Hair follicular keratinocyte (primary cell): Measurements from ENCODE around the gene YBX3. TPM values are rescaled to one million over a fixed set of nuclear protein-coding genes. Genes with fewer than 3 reads are reported as not detected.

Experiments used
- total RNA-seq: library from RNA; depleted of rRNA; stranded (reverse); fragments of >200 nt; gene quantifications from 2 replicates; pipeline ENCODE4 v1.2.3, GENCODE V29; 2015

YBX3 gene
- 318 and 422 TPM in 2 replicates for total RNA-seq

GRCh38 chr12:10722905-10723746 lies at the start of gene YBX3:
YBX3 (minus strand) TSS chr12:10723323; CDS start chr12:10723111, 212 bp downstream.

GRCh38 chr12:10673659-10674384 lies 49.3 kb downstream of the YBX3 start, which contains the start of gene STYK1:
STYK1 (minus strand) TSS chr12:10674052; CDS start chr12:10634618, 39,434 bp downstream.

Other genes starting within 250 kb of the YBX3 start
- 4.6 and 7.0 TPM in 2 replicates for gene EIF2S3B, start 217.4 kb downstream of the YBX3 start, total RNA-seq
- 14.4 and 15.3 TPM in 2 replicates for gene MAGOHB, start 109.7 kb downstream of the YBX3 start, total RNA-seq
- gene STYK1, start 49.3 kb downstream of the YBX3 start, total RNA-seq, result 1.2 and 2.1 TPM in 2 replicates
- gene TAS2R7, start 79.3 kb upstream of the YBX3 start, total RNA-seq, result not detected in 2 replicates
- not detected in 2 replicates for gene TAS2R8, start 84.0 kb upstream of the YBX3 start, total RNA-seq
- not detected in 2 replicates for gene TAS2R9, start 86.8 kb upstream of the YBX3 start, total RNA-seq
- gene TAS2R10, start 103.0 kb upstream of the YBX3 start, total RNA-seq, result 0.31 TPM in 1 of 2 replicates, not detected in the other
- gene PRR4, start 126.2 kb upstream of the YBX3 start, total RNA-seq, result 0.31 TPM in 1 of 2 replicates, not detected in the other
- gene PRH1, start 160.9 kb upstream of the YBX3 start, total RNA-seq, result 0.76 and 9.7 TPM in 2 replicates
- gene TAS2R13, start 186.2 kb upstream of the YBX3 start, total RNA-seq, result not detected in 2 replicates
- gene PRH2, start 205.9 kb upstream of the YBX3 start, total RNA-seq, result not detected in 2 replicates
- 0.19 and 0.70 TPM in 2 replicates for gene TAS2R14, start 215.9 kb upstream of the YBX3 start, total RNA-seq